Measurements from ENCODE around the gene FIGNL1.

- TF ChIP-seq CTCF (IDR thresholded peaks at IDR 0.05) (no peak), POLR2A (IDR thresholded peaks at IDR 0.05) (no peak)
Measured at GRCh38 chr7:50456371-50457123, 6.4 kb upstream of the FIGNL1 start.
